Measurements from ENCODE around the gene COL28A1. TPM values are rescaled to one million over a fixed set of nuclear protein-coding genes. Genes with fewer than 3 reads are reported as not detected.

Gene COL28A1
- total and polyA plus RNA-seq, 8 donors = 0.58 to 39.7 (median 4.5) TPM

DNA sequence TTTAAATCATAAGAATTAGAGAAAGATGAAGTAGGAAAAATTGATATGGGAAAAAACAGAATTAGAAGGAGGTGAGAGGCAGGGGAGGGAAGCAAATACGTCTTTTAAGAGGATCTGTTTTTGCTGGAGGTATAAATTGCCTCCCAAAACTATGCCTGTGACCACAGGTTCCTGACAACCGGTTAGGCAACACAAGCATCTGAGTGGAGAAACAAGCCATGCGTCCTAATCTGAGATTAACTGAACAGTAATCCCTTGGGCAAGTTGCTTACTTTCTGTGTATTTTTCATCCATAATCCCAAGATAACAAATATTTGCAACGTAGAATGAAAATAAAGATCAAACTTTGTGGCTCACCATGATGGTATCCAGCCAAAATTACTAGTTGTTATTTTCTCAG, 204.2 kb downstream of the COL28A1 start:
- no peak for TF ChIP-seq POLR2A (IDR thresholded peaks at IDR 0.05)
- no peak for TF ChIP-seq POLR2AphosphoS5 (IDR thresholded peaks at IDR 0.05)
- TF ChIP-seq CTCF (IDR thresholded peaks at IDR 0.05) = no peak
- TF ChIP-seq EP300 (IDR thresholded peaks at IDR 0.05) = no peak
- 34 to 58% (median 51%) methylated on average over 4 of the region's 4 CpGs for WGBS, 5 donors
- intact Hi-C loops (cut with DNase I; ENCODE audit: low total_unique reads) = no loop called here

GRCh38 chr7:7330997-7331396, 204.7 kb downstream of the COL28A1 start:
- DNase-seq = no peak
- Histone ChIP-seq H3K9me3 (no peaks in the 10 kb centered on the region), H3K27ac (no peak overlapping the region), H3K4me3 (no peak overlapping the region), H3K4me1 (no peaks in the 10 kb centered on the region), H3K36me3 (no peaks in the 10 kb centered on the region), H3K27me3 (no peaks in the 10 kb centered on the region)
- no peak for TF ChIP-seq POLR2AphosphoS5 (IDR thresholded peaks at IDR 0.05)
- TF ChIP-seq EP300 (IDR thresholded peaks at IDR 0.05) = no peak
- TF ChIP-seq CTCF (IDR thresholded peaks at IDR 0.05) = no peak
- TF ChIP-seq POLR2A (IDR thresholded peaks at IDR 0.05) = no peak
- WGBS, 5 donors = 82 to 95% (median 85%) methylated on average over 2 of the region's 2 CpGs
- intact Hi-C loops (cut with DNase I; ENCODE audit: low total_unique reads) = no loop called here

More for the DNA sequence above, 204.2 kb downstream of the COL28A1 start:
- Histone ChIP-seq H3K27me3 (no peaks in the 10 kb centered on the region), H3K36me3 (no peaks in the 10 kb centered on the region), H3K27ac (no peak overlapping the region), H3K4me1 (no peaks in the 10 kb centered on the region), H3K4me3 (no peak overlapping the region), H3K9me3 (no peaks in the 10 kb centered on the region)
- DNase-seq = no peak

- no peaks in the 10 kb centered on the region for H3K36me3 ChIP-seq
- WGBS, 5 donors = 24 to 58% (median 28%) methylated on average over 1 of the region's 1 CpG
- no peaks in the 10 kb centered on the region for H3K9me3 ChIP-seq
- TF ChIP-seq EP300 (IDR thresholded peaks at IDR 0.05) (no peak), CTCF (IDR thresholded peaks at IDR 0.05) (no peak), POLR2AphosphoS5 (IDR thresholded peaks at IDR 0.05) (no peak), POLR2A (IDR thresholded peaks at IDR 0.05) (no peak)
- H3K4me3 ChIP-seq = no peak overlapping the region
- H3K27me3 ChIP-seq = no peaks in the 10 kb centered on the region
- no peak overlapping the region for H3K27ac ChIP-seq
- no peaks in the 10 kb centered on the region for H3K4me1 ChIP-seq
- no peak for DNase-seq
- intact Hi-C loops (cut with DNase I; ENCODE audit: low total_unique reads) = no loop called here
Measured at GRCh38 chr7:7329326-7329725, 206.3 kb downstream of the COL28A1 start.

- no peak overlapping the region for H3K4me3 ChIP-seq
- no peaks in the 10 kb centered on the region for H3K27me3 ChIP-seq
- WGBS, 5 donors = 64 to 80% (median 74%) methylated on average over 2 of the region's 2 CpGs
- TF ChIP-seq CTCF (IDR thresholded peaks at IDR 0.05) = no peak
- no peak for TF ChIP-seq POLR2AphosphoS5 (IDR thresholded peaks at IDR 0.05)
- TF ChIP-seq POLR2A (IDR thresholded peaks at IDR 0.05) = no peak
- TF ChIP-seq EP300 (IDR thresholded peaks at IDR 0.05) = no peak
- no peaks in the 10 kb centered on the region for H3K9me3 ChIP-seq
- H3K36me3 ChIP-seq = no peaks in the 10 kb centered on the region
- H3K27ac ChIP-seq = no peak overlapping the region
- no peaks in the 10 kb centered on the region for H3K4me1 ChIP-seq
- DNase-seq = no peak
- intact Hi-C loops (cut with DNase I; ENCODE audit: low total_unique reads) = no loop called here
Measured at GRCh38 chr7:7327423-7327822, 208.2 kb downstream of the COL28A1 start.
